IPS-15b (cell line): ENCODE results near the gene ZKSCAN3.

Experiments
- H3K27me3 ChIP-seq: one replicate; pipeline ENCODE4 v1.6.1; 2013; ENCODE audit warnings: low read length; ENCODE audit not compliant: control insufficient read depth, insufficient read depth
- H3K36me3 ChIP-seq: one replicate; pipeline ENCODE4 v1.6.1; 2013; ENCODE audit warnings: low read length; ENCODE audit not compliant: control insufficient read depth, insufficient read depth
- H3K4me1 ChIP-seq: one replicate; pipeline ENCODE4 v1.6.1; 2013; ENCODE audit warnings: mild to moderate bottlenecking, low read length; ENCODE audit not compliant: control insufficient read depth, insufficient read depth
- H3K4me3 ChIP-seq: one replicate; pipeline ENCODE4 v1.5.1; 2013; ENCODE audit warnings: low read depth, low read length
- H3K9ac ChIP-seq: one replicate; pipeline ENCODE4 v1.6.1; 2013; ENCODE audit warnings: low read depth, mild to moderate bottlenecking, low read length
- H3K9me3 ChIP-seq: one replicate; pipeline ENCODE4 v1.6.1; 2013; ENCODE audit warnings: mild to moderate bottlenecking, low read length; ENCODE audit not compliant: control insufficient read depth, insufficient read depth

Gene ZKSCAN3

GRCh38 chr6:28333047-28333446 lies 16.7 kb upstream of the ZKSCAN3 start:
- H3K9ac ChIP-seq: no peak overlapping the region
- H3K27me3 ChIP-seq: no peaks in the 10 kb centered on the region
- H3K4me3 ChIP-seq: no peak overlapping the region
- H3K4me1 ChIP-seq: peaks cover 10% of the 10 kb centered on the region
- H3K9me3 ChIP-seq: no peaks in the 10 kb centered on the region
- H3K36me3 ChIP-seq: peaks cover 2% of the 10 kb centered on the region

- H3K9ac ChIP-seq: no peak overlapping the region
- peaks cover 10% of the 10 kb centered on the region for H3K4me1 ChIP-seq
- H3K27me3 ChIP-seq: no peaks in the 10 kb centered on the region
- H3K9me3 ChIP-seq: no peaks in the 10 kb centered on the region
- H3K4me3 ChIP-seq: no peak overlapping the region
- H3K36me3 ChIP-seq: peaks cover 2% of the 10 kb centered on the region
Observed at GRCh38 chr6:28333599-28334018, 16.1 kb upstream of the ZKSCAN3 start.

- peak overlapping the region; percentile 83 for H3K4me3 ChIP-seq
- no peaks in the 10 kb centered on the region for H3K27me3 ChIP-seq
- H3K9me3 ChIP-seq: no peaks in the 10 kb centered on the region
- no peaks in the 10 kb centered on the region for H3K36me3 ChIP-seq
- H3K4me1 ChIP-seq: peaks cover 10% of the 10 kb centered on the region
- peak overlapping the region; percentile 93 for H3K9ac ChIP-seq
Observed at GRCh38 chr6:28334286-28335039, 15.3 kb upstream of the ZKSCAN3 start.

GRCh38 chr6:28335040-28335563 lies 14.6 kb upstream of the ZKSCAN3 start:
- Histone ChIP-seq H3K36me3 (no peaks in the 10 kb centered on the region), H3K9ac (peak overlapping the region; percentile 93), H3K4me3 (peak overlapping the region; percentile 83), H3K4me1 (peaks cover 10% of the 10 kb centered on the region), H3K27me3 (no peaks in the 10 kb centered on the region), H3K9me3 (no peaks in the 10 kb centered on the region)

- Histone ChIP-seq H3K36me3 (no peaks in the 10 kb centered on the region), H3K9me3 (no peaks in the 10 kb centered on the region), H3K9ac (peak within 1 kb of the TSS; percentile 93), H3K4me1 (peaks cover 10% of the 10 kb centered on the region), H3K27me3 (no peaks in the 10 kb centered on the region), H3K4me3 (peak within 1 kb of the TSS; percentile 83)
Observed at GRCh38 chr6:28335564-28336283, 14.0 kb upstream of the ZKSCAN3 start, which contains the start of gene ZSCAN31. ZSCAN31 (minus strand) TSS chr6:28336148; CDS start chr6:28329683, 6,465 bp downstream.

- no peaks in the 10 kb centered on the region for H3K36me3 ChIP-seq
- peak overlapping the region; percentile 93 for H3K9ac ChIP-seq
- H3K27me3 ChIP-seq: no peaks in the 10 kb centered on the region
- H3K4me1 ChIP-seq: peaks cover 10% of the 10 kb centered on the region
- peak overlapping the region; percentile 83 for H3K4me3 ChIP-seq
- no peaks in the 10 kb centered on the region for H3K9me3 ChIP-seq
Observed at GRCh38 chr6:28336284-28337120, 13.2 kb upstream of the ZKSCAN3 start.

GRCh38 chr6:28337121-28337520 lies 12.6 kb upstream of the ZKSCAN3 start:
- Histone ChIP-seq H3K9me3 (no peaks in the 10 kb centered on the region), H3K27me3 (no peaks in the 10 kb centered on the region), H3K4me3 (peak overlapping the region; percentile 83), H3K4me1 (peaks cover 10% of the 10 kb centered on the region), H3K36me3 (no peaks in the 10 kb centered on the region), H3K9ac (peak overlapping the region; percentile 1)

GRCh38 chr6:28340310-28341095 lies 9.2 kb upstream of the ZKSCAN3 start:
- Histone ChIP-seq H3K9me3 (no peaks in the 10 kb centered on the region), H3K36me3 (no peaks in the 10 kb centered on the region), H3K4me1 (peaks cover 5% of the 10 kb centered on the region), H3K9ac (no peak overlapping the region), H3K27me3 (peaks cover 5% of the 10 kb centered on the region), H3K4me3 (no peak overlapping the region)

- Histone ChIP-seq H3K36me3 (no peaks in the 10 kb centered on the region), H3K4me1 (no peaks in the 10 kb centered on the region), H3K9me3 (no peaks in the 10 kb centered on the region), H3K27me3 (peaks cover 10% of the 10 kb centered on the region), H3K4me3 (no peak overlapping the region), H3K9ac (no peak overlapping the region)
Observed at GRCh38 chr6:28343898-28344677, 5.7 kb upstream of the ZKSCAN3 start.

- Histone ChIP-seq H3K27me3 (peaks cover 10% of the 10 kb centered on the region), H3K4me1 (no peaks in the 10 kb centered on the region), H3K36me3 (no peaks in the 10 kb centered on the region), H3K9ac (no peak overlapping the region), H3K9me3 (no peaks in the 10 kb centered on the region), H3K4me3 (no peak overlapping the region)
Observed at GRCh38 chr6:28345201-28345600, 4.5 kb upstream of the ZKSCAN3 start.
